ENCODE measurements around the gene OR6C70.

Gene OR6C70

GRCh38 chr12:55425954-55426353 is 44.0 kb downstream of the OR6C70 start, which contains the start of gene OR6C76:
OR6C76 (plus strand) TSS chr12:55426254; CDS start chr12:55426254, 0 bp downstream.
- no peak within 1 kb of the TSS for H3K4me3 ChIP-seq (ENCODE audit: low read depth, low read length)
- no peak for TF ChIP-seq CTCF (IDR thresholded peaks at IDR 0.05; ENCODE audit: low read depth, low read length)
- no peaks in the 10 kb centered on the region for H3K9me3 ChIP-seq
- H3K27me3 ChIP-seq = no peaks in the 10 kb centered on the region
- H3K36me3 ChIP-seq = no peaks in the 10 kb centered on the region
- H3K4me1 ChIP-seq = no peaks in the 10 kb centered on the region
- DNase-seq = no peak

- no peak for DNase-seq
- no peak for TF ChIP-seq CTCF (IDR thresholded peaks at IDR 0.05; ENCODE audit: low read depth, low read length)
- no peak overlapping the region for H3K4me3 ChIP-seq (ENCODE audit: low read depth, low read length)
These were observed 49.5 kb downstream of the OR6C70 start for GRCh38 chr12:55420307-55420962.

More at GRCh38 chr12:55420307-55420962, 49.5 kb downstream of the OR6C70 start:
- no peaks in the 10 kb centered on the region for H3K4me1 ChIP-seq
- H3K36me3 ChIP-seq = no peaks in the 10 kb centered on the region
- H3K9me3 ChIP-seq = no peaks in the 10 kb centered on the region
- H3K27me3 ChIP-seq = peaks cover 3% of the 10 kb centered on the region; the same call in 1 of the 2 replicates

All from BE2C (cell line).